SK-N-SH treated with all-trans-retinoic acid at 6 μM for 48 hours (cell line): ENCODE results near the gene KRT35.

Experiments used
- ARNTL ChIP-seq: fragments of 450-650 bp; formaldehyde crosslinking; IDR thresholded peaks from 2 replicates; pipeline ENCODE4 v1.5.0; 2020; ENCODE audit warnings: low read depth, mild to moderate bottlenecking, moderate library complexity, borderline replicate concordance
- CSDC2 ChIP-seq: fragments of 250-450 bp; sonication (Bioruptor Pico); IDR thresholded peaks from 2 replicates; pipeline ENCODE4 v1.5.0; 2020; ENCODE audit warnings: mild to moderate bottlenecking, moderate library complexity
- ESRRG ChIP-seq: fragments of 250-450 bp; sonication (Bioruptor Pico); IDR thresholded peaks from 2 replicates; pipeline ENCODE4 v1.6.1; 2021; ENCODE audit warnings: mild to moderate bottlenecking
- RARB ChIP-seq: fragments of 250-450 bp; sonication (Bioruptor Pico); IDR thresholded peaks from 2 replicates; pipeline ENCODE4 v1.8.0; 2021; ENCODE audit warnings: mild to moderate bottlenecking, moderate library complexity
- TOX ChIP-seq: fragments of 250-450 bp; sonication (Bioruptor Pico); IDR thresholded peaks from 2 replicates; pipeline ENCODE4 v1.8.0; 2021; ENCODE audit warnings: mild to moderate bottlenecking, moderate library complexity, borderline replicate concordance
- TF ChIP-seq, protein P1 (sequence below): fragments of 250-450 bp; sonication (Bioruptor Pico); IDR thresholded peaks from 2 replicates; pipeline ENCODE4 v1.5.0; 2020; ENCODE audit warnings: mild to moderate bottlenecking, moderate library complexity

DNA sequence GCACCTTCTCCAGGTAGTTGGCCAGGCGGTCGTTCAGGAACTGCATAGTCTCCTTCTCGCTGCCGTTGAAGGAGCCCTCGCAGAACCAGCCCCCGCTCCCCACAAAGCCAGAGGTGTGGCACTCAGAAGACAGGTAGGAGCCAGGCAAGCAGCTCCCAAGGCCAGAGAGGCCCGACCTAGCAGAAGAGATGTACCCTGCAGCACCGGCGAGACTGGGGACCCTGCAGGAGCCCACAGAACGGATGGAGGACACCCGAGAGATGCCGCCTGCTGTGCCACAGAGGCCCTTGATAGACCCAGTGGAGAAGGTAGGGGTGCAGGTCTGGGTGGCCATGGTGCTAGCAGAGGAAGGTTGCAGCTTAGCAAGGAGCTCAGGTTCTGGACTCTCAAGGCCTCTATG, 8.6 kb upstream of the KRT35 start, which contains the start of gene KRT36:
- no peak for TF ChIP-seq ARNTL (CRISPR knock-in tag)
- TF ChIP-seq CSDC2 (CRISPR knock-in tag): no peak
- TF ChIP-seq ESRRG (CRISPR knock-in tag): no peak
- no peak for TF ChIP-seq TOX (CRISPR knock-in tag)
- no peak for TF ChIP-seq RARB
- TF ChIP-seq, protein P1, sequence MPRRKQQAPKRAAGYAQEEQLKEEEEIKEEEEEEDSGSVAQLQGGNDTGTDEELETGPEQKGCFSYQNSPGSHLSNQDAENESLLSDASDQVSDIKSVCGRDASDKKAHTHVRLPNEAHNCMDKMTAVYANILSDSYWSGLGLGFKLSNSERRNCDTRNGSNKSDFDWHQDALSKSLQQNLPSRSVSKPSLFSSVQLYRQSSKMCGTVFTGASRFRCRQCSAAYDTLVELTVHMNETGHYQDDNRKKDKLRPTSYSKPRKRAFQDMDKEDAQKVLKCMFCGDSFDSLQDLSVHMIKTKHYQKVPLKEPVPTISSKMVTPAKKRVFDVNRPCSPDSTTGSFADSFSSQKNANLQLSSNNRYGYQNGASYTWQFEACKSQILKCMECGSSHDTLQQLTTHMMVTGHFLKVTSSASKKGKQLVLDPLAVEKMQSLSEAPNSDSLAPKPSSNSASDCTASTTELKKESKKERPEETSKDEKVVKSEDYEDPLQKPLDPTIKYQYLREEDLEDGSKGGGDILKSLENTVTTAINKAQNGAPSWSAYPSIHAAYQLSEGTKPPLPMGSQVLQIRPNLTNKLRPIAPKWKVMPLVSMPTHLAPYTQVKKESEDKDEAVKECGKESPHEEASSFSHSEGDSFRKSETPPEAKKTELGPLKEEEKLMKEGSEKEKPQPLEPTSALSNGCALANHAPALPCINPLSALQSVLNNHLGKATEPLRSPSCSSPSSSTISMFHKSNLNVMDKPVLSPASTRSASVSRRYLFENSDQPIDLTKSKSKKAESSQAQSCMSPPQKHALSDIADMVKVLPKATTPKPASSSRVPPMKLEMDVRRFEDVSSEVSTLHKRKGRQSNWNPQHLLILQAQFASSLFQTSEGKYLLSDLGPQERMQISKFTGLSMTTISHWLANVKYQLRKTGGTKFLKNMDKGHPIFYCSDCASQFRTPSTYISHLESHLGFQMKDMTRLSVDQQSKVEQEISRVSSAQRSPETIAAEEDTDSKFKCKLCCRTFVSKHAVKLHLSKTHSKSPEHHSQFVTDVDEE (CRISPR knock-in tag): no peak
